GM23338 (cell line): ENCODE results near the gene SESN2. TPM values are rescaled to one million over a fixed set of nuclear protein-coding genes. Genes with fewer than 3 reads are reported as not detected.

Source experiments
- ATAC-seq: fragments of 200-7000 bp; cut with Tn5 transposase; 3 replicates; pipeline ENCODE4 v1.9.1; 2020
- DNase-seq: peaks from one replicate; pipeline ENCODE4 v3.0.0-alpha.2; 2015; ENCODE audit warnings: low spot score
- H2AFZ ChIP-seq: fragments of 200-600 bp; sonication (generic); 2 replicates; pipeline ENCODE4 v1.8.0; 2016; ENCODE audit warnings: antibody characterized with exemption, mild to moderate bottlenecking, moderate library complexity
- H3F3A ChIP-seq: fragments of 200-600 bp; sonication (generic); replicated peaks from 2 replicates; pipeline ENCODE4 v1.8.0; 2017; ENCODE audit warnings: antibody characterized with exemption, mixed run types, low read depth
- H3K27ac ChIP-seq: fragments of 200-600 bp; sonication (generic); 2 replicates; pipeline ENCODE4 v1.6.1; 2016; ENCODE audit warnings: low read depth
- H3K27me3 ChIP-seq: fragments of 200-600 bp; sonication (generic); 2 replicates; pipeline ENCODE4 v1.8.0; 2016; ENCODE audit warnings: mild to moderate bottlenecking, mixed run types, moderate library complexity; ENCODE audit not compliant: insufficient read depth
- H3K36me3 ChIP-seq: fragments of 200-600 bp; sonication (generic); 2 replicates; pipeline ENCODE4 v1.8.0; 2016; ENCODE audit warnings: mild to moderate bottlenecking; ENCODE audit not compliant: insufficient read depth
- H3K4me1 ChIP-seq: fragments of 200-600 bp; sonication (generic); 2 replicates; pipeline ENCODE4 v1.8.0; 2016; ENCODE audit warnings: mild to moderate bottlenecking, moderate library complexity; ENCODE audit not compliant: insufficient read depth
- H3K4me2 ChIP-seq: fragments of 200-600 bp; sonication (generic); 2 replicates; pipeline ENCODE4 v1.7.1; 2017; ENCODE audit warnings: mixed run types
- H3K4me3 ChIP-seq: fragments of 200-600 bp; sonication (generic); 2 replicates; pipeline ENCODE4 v1.6.1; 2016; ENCODE audit warnings: mixed run types
- H3K79me2 ChIP-seq: fragments of 200-600 bp; sonication (generic); replicated peaks from 2 replicates; pipeline ENCODE4 v1.8.0; 2017; ENCODE audit warnings: mild to moderate bottlenecking; ENCODE audit not compliant: insufficient read depth
- H3K9me2 ChIP-seq: fragments of 200-600 bp; sonication (generic); 2 replicates; pipeline ENCODE4 v1.8.0; 2017; ENCODE audit not compliant: insufficient read depth
- H4K20me1 ChIP-seq: fragments of 200-600 bp; sonication (generic); replicated peaks from 2 replicates; pipeline ENCODE4 v1.8.0; 2017; ENCODE audit warnings: mild to moderate bottlenecking; ENCODE audit not compliant: insufficient read depth
- H3K27ac Mint-ChIP-seq: 2 replicates; pipeline ENCODE4 v1.8.0; 2020; ENCODE audit warnings: inconsistent platforms, mild to moderate bottlenecking, moderate library complexity, mixed read lengths
- H3K27me3 Mint-ChIP-seq: 3 replicates; pipeline ENCODE4 v1.8.0; 2022; ENCODE audit warnings: low read depth, mild to moderate bottlenecking, moderate library complexity, mixed read lengths, inconsistent platforms; ENCODE audit not compliant: insufficient read depth, poor library complexity
- H3K36me3 Mint-ChIP-seq: 3 replicates; pipeline ENCODE4 v1.8.0; 2021; ENCODE audit warnings: low read depth, mild to moderate bottlenecking, inconsistent platforms, moderate library complexity, mixed read lengths
- H3K4me1 Mint-ChIP-seq: 3 replicates; pipeline ENCODE4 v1.8.0; 2020; ENCODE audit warnings: mild to moderate bottlenecking, inconsistent platforms, mixed read lengths
- H3K4me3 Mint-ChIP-seq: 3 replicates; pipeline ENCODE4 v1.8.0; 2021; ENCODE audit warnings: moderate library complexity, mild to moderate bottlenecking, inconsistent platforms, mixed read lengths
- H3K9me3 Mint-ChIP-seq: 3 replicates; pipeline ENCODE4 v1.8.0; 2020; ENCODE audit warnings: moderate library complexity, mild to moderate bottlenecking, inconsistent platforms, mixed read lengths
- CTCF ChIP-seq, 2 experiments: fragments of 200-600 bp in 1 of 2; sonication (generic) in 1 of 2; conservative IDR thresholded peaks; 2 replicates each; pipeline versions ENCODE4 v1.5.1 to v1.6.1; 2016 to 2017; ENCODE audit warnings: antibody characterized with exemption in 2 of 2, low read depth in 2 of 2, mild to moderate bottlenecking in 2 of 2, moderate library complexity in 1 of 2
- EZH2phosphoT487 ChIP-seq: fragments of 200-600 bp; sonication (generic); IDR thresholded peaks from one replicate; pipeline ENCODE4 v1.8.1; 2018; ENCODE audit warnings: antibody characterized with exemption; ENCODE audit not compliant: unreplicated experiment
- JUNB ChIP-seq: IDR thresholded peaks from one replicate; pipeline ENCODE4 v1.6.1; 2016; ENCODE audit warnings: antibody characterized with exemption; ENCODE audit not compliant: unreplicated experiment
- NANOG ChIP-seq: IDR thresholded peaks from 2 replicates; pipeline ENCODE4 v1.6.1; 2016; ENCODE audit warnings: antibody characterized with exemption, borderline replicate concordance
- POLR2AphosphoS5 ChIP-seq: IDR thresholded peaks from 2 replicates; pipeline ENCODE4 v1.6.1; 2016; ENCODE audit warnings: antibody characterized with exemption, low read depth
- ZNF331 ChIP-seq: fragments of 250-450 bp; sonication (Bioruptor Pico); IDR thresholded peaks from 2 replicates; pipeline ENCODE4 v1.5.0; 2020; ENCODE audit warnings: low read depth, mild to moderate bottlenecking, moderate library complexity
- ZNF462 ChIP-seq: fragments of 250-450 bp; sonication (Bioruptor Pico); IDR thresholded peaks from 2 replicates; pipeline ENCODE4 v1.5.0; 2020; ENCODE audit warnings: mild to moderate bottlenecking, moderate library complexity
- polyA plus RNA-seq: library from polyadenylated mRNA; unstranded; fragments of >200 nt; fragmentation: Nextera tagmentation; extraction: Ambion mirVana; gene quantifications from 2 replicates; pipeline ENCODE4 v1.2.1, GENCODE V29; 2016
- total RNA-seq: library from RNA; depleted of rRNA; stranded (reverse); fragments of >200 nt; shearing (Covaris generic); gene quantifications from 2 replicates; pipeline ENCODE4 v1.2.3, GENCODE V29; 2014

The SESN2 gene
- total and polyA plus RNA-seq, 2 experiments from 2014 or later: 22.8 to 52.1 TPM

DNA sequence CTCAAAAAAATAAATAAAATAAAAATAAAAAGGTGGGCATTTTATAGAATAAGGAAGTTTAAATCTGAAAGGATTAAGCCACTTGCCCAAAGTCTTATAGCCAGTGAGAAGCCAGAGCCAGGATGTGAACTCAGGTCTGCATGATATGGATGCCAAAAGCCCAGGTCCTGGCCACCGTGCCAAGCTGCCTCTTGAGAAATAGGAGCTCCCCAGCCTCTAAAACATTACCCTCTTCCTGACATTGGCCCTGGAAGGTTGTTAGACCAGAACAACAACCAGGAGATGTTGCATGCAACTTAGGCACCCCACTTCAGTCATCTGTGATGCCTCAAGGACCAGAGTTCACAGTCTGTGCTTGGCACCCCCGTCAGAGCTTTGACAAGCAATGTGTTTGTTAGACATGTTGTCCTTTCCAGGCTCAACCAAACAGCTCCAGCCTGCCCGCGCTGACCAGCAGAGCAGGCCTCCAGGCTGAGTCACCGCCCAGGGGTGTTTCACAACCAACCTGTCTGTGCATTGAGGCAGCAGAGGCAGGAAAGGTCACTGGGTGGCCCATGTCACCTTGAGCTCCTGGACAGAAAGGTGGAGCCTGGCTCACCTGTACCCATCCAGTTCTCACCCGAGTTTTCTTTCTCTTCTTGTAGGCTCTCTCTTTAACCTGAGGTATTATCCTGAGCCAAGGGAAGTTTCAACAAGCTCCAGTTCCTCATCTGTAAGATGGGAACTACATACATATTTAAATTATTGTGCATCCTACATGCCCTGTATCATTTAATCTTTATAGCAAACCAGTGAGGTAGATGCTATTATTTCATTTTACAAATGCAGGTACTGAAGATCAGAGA, 54.6 kb downstream of the SESN2 start (continued):
- no peak for TF ChIP-seq EZH2phosphoT487
- no peak for TF ChIP-seq ZNF462 (CRISPR knock-in tag)

- Mint-ChIP-seq H3K4me1 (no peaks in the 10 kb centered on the region), H3K36me3 (no peaks in the 10 kb centered on the region), H3K27ac (no peak overlapping the region), H3K4me3 (no peak overlapping the region), H3K27me3 (peaks cover 1% of the 10 kb centered on the region), H3K9me3 (no peaks in the 10 kb centered on the region)
- H3K27me3 ChIP-seq: no peaks in the 10 kb centered on the region
- no peak for ATAC-seq
- no peak for DNase-seq
- H3K4me2 ChIP-seq: no peak overlapping the region
- H3K4me3 ChIP-seq: no peak overlapping the region
- no peaks in the 10 kb centered on the region for H3K9me2 ChIP-seq
- no peaks in the 10 kb centered on the region for H3F3A ChIP-seq
- peak overlapping the region; percentile 74; the same call in 1 of the 2 replicates for H2AFZ ChIP-seq
- H3K36me3 ChIP-seq: no peaks in the 10 kb centered on the region
- H3K79me2 ChIP-seq: no peaks in the 10 kb centered on the region
- no peaks in the 10 kb centered on the region for H4K20me1 ChIP-seq
- no peaks in the 10 kb centered on the region for H3K4me1 ChIP-seq
- no peak overlapping the region for H3K27ac ChIP-seq
- TF ChIP-seq POLR2AphosphoS5 (no peak), JUNB (no peak), NANOG (no peak), CTCF (conservative IDR thresholded peaks at IDR 0.05; ENCODE audit: low read depth in 2 of 2) (no peak), ZNF331 (CRISPR knock-in tag) (no peak), ZNF462 (CRISPR knock-in tag) (no peak)
Measured at GRCh38 chr1:28314547-28314941, 55.2 kb downstream of the SESN2 start.
